Measurements from ENCODE around the gene SPC25.

The SPC25 gene

GRCh38 chr2:168913495-168913894 is 23.3 kb upstream of the SPC25 start:
- Histone ChIP-seq H4K20me1 (ENCODE audit: insufficient read depth, low read length) (no peaks in the 10 kb centered on the region), H3K4me1 (ENCODE audit: insufficient read depth, low read length) (no peaks in the 10 kb centered on the region), H3K27ac (ENCODE audit: low read length) (no peak overlapping the region), H3K9me3 (ENCODE audit: insufficient read depth, low read length, severe bottlenecking) (no peaks in the 10 kb centered on the region), H3K27me3 (ENCODE audit: insufficient read depth, low read length, poor library complexity) (no peaks in the 10 kb centered on the region), H2AFZ (ENCODE audit: low read depth, low read length) (no peak overlapping the region), H3K4me2 (ENCODE audit: insufficient read depth, low read length) (no peak overlapping the region), H3K79me2 (ENCODE audit: insufficient read depth, low read length) (no peaks in the 10 kb centered on the region), H3K36me3 (ENCODE audit: insufficient read depth, low read length) (no peaks in the 10 kb centered on the region), H3K9ac (ENCODE audit: low read depth, low read length) (no peak overlapping the region), H3K4me3 (ENCODE audit: low read depth in 1 of 2, low read length in 2 of 2) (no peak overlapping the region)
- DNase-seq (no peak), ATAC-seq (ENCODE audit: insufficient read depth, low read depth) (no peak)
- TF ChIP-seq EZH2 (IDR thresholded peaks at IDR 0.05; ENCODE audit: borderline replicate concordance, low read depth, low read length, severe bottlenecking) = no peak
- TF ChIP-seq CTCF (IDR thresholded peaks at IDR 0.05; ENCODE audit: borderline replicate concordance, extremely low read depth, low read length, poor library complexity, severe bottlenecking) = no peak

- TF ChIP-seq EZH2 (IDR thresholded peaks at IDR 0.05; ENCODE audit: borderline replicate concordance, low read depth, low read length, severe bottlenecking) (no peak), CTCF (IDR thresholded peaks at IDR 0.05; ENCODE audit: borderline replicate concordance, extremely low read depth, low read length, poor library complexity, severe bottlenecking) (no peak)
Observed at GRCh38 chr2:168912901-168913369, 22.7 kb upstream of the SPC25 start.

GRCh38 chr2:168912466-168912865 is 22.2 kb upstream of the SPC25 start:
- H3K9me3 ChIP-seq (ENCODE audit: insufficient read depth, low read length, severe bottlenecking) = no peaks in the 10 kb centered on the region
- H3K79me2 ChIP-seq (ENCODE audit: insufficient read depth, low read length) = no peaks in the 10 kb centered on the region
- ATAC-seq (ENCODE audit: insufficient read depth, low read depth) (no peak), DNase-seq (no peak)
- no peaks in the 10 kb centered on the region for H3K4me1 ChIP-seq (ENCODE audit: insufficient read depth, low read length)
- H3K27me3 ChIP-seq (ENCODE audit: insufficient read depth, low read length, poor library complexity) = no peaks in the 10 kb centered on the region
- H2AFZ ChIP-seq (ENCODE audit: low read depth, low read length) = no peak overlapping the region
- H3K36me3 ChIP-seq (ENCODE audit: insufficient read depth, low read length) = no peaks in the 10 kb centered on the region
- no peak overlapping the region for H3K4me3 ChIP-seq (ENCODE audit: low read depth in 1 of 2, low read length in 2 of 2)
- no peak overlapping the region for H3K9ac ChIP-seq (ENCODE audit: low read depth, low read length)
- H3K27ac ChIP-seq (ENCODE audit: low read length) = no peak overlapping the region
- no peak overlapping the region for H3K4me2 ChIP-seq (ENCODE audit: insufficient read depth, low read length)
- TF ChIP-seq EZH2 (IDR thresholded peaks at IDR 0.05; ENCODE audit: borderline replicate concordance, low read depth, low read length, severe bottlenecking) (no peak), CTCF (IDR thresholded peaks at IDR 0.05; ENCODE audit: borderline replicate concordance, extremely low read depth, low read length, poor library complexity, severe bottlenecking) (no peak)
- no peaks in the 10 kb centered on the region for H4K20me1 ChIP-seq (ENCODE audit: insufficient read depth, low read length)

More at GRCh38 chr2:168912901-168913369, 22.7 kb upstream of the SPC25 start:
- no peak overlapping the region for H3K4me2 ChIP-seq (ENCODE audit: insufficient read depth, low read length)
- no peak overlapping the region for H3K27ac ChIP-seq (ENCODE audit: low read length)
- no peak overlapping the region for H3K4me3 ChIP-seq (ENCODE audit: low read depth in 1 of 2, low read length in 2 of 2)
- no peaks in the 10 kb centered on the region for H3K4me1 ChIP-seq (ENCODE audit: insufficient read depth, low read length)
- H4K20me1 ChIP-seq (ENCODE audit: insufficient read depth, low read length) = no peaks in the 10 kb centered on the region
- H3K9ac ChIP-seq (ENCODE audit: low read depth, low read length) = no peak overlapping the region
- H2AFZ ChIP-seq (ENCODE audit: low read depth, low read length) = no peak overlapping the region
- no peaks in the 10 kb centered on the region for H3K9me3 ChIP-seq (ENCODE audit: insufficient read depth, low read length, severe bottlenecking)
- H3K36me3 ChIP-seq (ENCODE audit: insufficient read depth, low read length) = no peaks in the 10 kb centered on the region
- DNase-seq = no peak
- no peaks in the 10 kb centered on the region for H3K27me3 ChIP-seq (ENCODE audit: insufficient read depth, low read length, poor library complexity)
- H3K79me2 ChIP-seq (ENCODE audit: insufficient read depth, low read length) = no peaks in the 10 kb centered on the region
- ATAC-seq (ENCODE audit: insufficient read depth, low read depth) = no peak

GRCh38 chr2:168910330-168910729 is 20.1 kb upstream of the SPC25 start:
- H3K9ac ChIP-seq (ENCODE audit: low read depth, low read length) = no peak overlapping the region
- H3K4me2 ChIP-seq (ENCODE audit: insufficient read depth, low read length) = no peak overlapping the region
- H4K20me1 ChIP-seq (ENCODE audit: insufficient read depth, low read length) = no peaks in the 10 kb centered on the region
- H3K27me3 ChIP-seq (ENCODE audit: insufficient read depth, low read length, poor library complexity) = no peaks in the 10 kb centered on the region
- no peak for TF ChIP-seq CTCF (IDR thresholded peaks at IDR 0.05; ENCODE audit: borderline replicate concordance, extremely low read depth, low read length, poor library complexity, severe bottlenecking)
- TF ChIP-seq EZH2 (IDR thresholded peaks at IDR 0.05; ENCODE audit: borderline replicate concordance, low read depth, low read length, severe bottlenecking) = no peak
- no peaks in the 10 kb centered on the region for H3K9me3 ChIP-seq (ENCODE audit: insufficient read depth, low read length, severe bottlenecking)
- no peak for ATAC-seq (ENCODE audit: insufficient read depth, low read depth)
- no peaks in the 10 kb centered on the region for H3K4me1 ChIP-seq (ENCODE audit: insufficient read depth, low read length)
- no peaks in the 10 kb centered on the region for H3K79me2 ChIP-seq (ENCODE audit: insufficient read depth, low read length)
- no peak overlapping the region for H2AFZ ChIP-seq (ENCODE audit: low read depth, low read length)
- no peaks in the 10 kb centered on the region for H3K36me3 ChIP-seq (ENCODE audit: insufficient read depth, low read length)
- H3K4me3 ChIP-seq (ENCODE audit: low read depth in 1 of 2, low read length in 2 of 2) = no peak overlapping the region
- no peak for DNase-seq
- H3K27ac ChIP-seq (ENCODE audit: low read length) = no peak overlapping the region

All from DND-41 (cell line).